OCI-LY3 (cell line): ENCODE measurements around the gene BROX.

Experiments used
- H2AFZ ChIP-seq: fragments of 200-600, 300-600 bp; shearing (Covaris generic); 2 replicates; pipeline ENCODE4 v1.6.0; 2014; ENCODE audit warnings: antibody characterized with exemption, low read depth, low read length
- H3K27ac ChIP-seq: fragments of 200-600, 300-600 bp; sonication (generic); 2 replicates; pipeline ENCODE4 v1.5.1; 2014; ENCODE audit warnings: mild to moderate bottlenecking, low read length, moderate library complexity, mixed read lengths
- H3K27me3 ChIP-seq: fragments of 200-600, 300-600 bp; sonication (generic); 2 replicates; pipeline ENCODE4 v1.6.1; 2014; ENCODE audit warnings: low read depth, low read length, mixed read lengths
- H3K36me3 ChIP-seq: fragments of 200-600, 300-600 bp; sonication (generic); replicated peaks from 2 replicates; pipeline ENCODE3; 2014; ENCODE audit warnings: low read depth, low read length, mixed read lengths
- H3K4me1 ChIP-seq: fragments of 300-600, 200-600 bp; sonication (generic); 2 replicates; pipeline ENCODE4 v1.6.1; 2014; ENCODE audit warnings: low read length, mixed read lengths
- H3K4me2 ChIP-seq: fragments of 200-600, 300-600 bp; sonication (generic); 2 replicates; pipeline ENCODE4 v1.6.1; 2014; ENCODE audit warnings: low read length, mixed read lengths
- H3K4me3 ChIP-seq: fragments of 300-600, 200-600 bp; sonication (generic); 2 replicates; pipeline ENCODE4 v1.5.1; 2014; ENCODE audit warnings: antibody characterized with exemption, mild to moderate bottlenecking, low read length, moderate library complexity
- H3K79me2 ChIP-seq: fragments of 300-600, 200-600 bp; shearing (Covaris generic); 2 replicates; pipeline ENCODE4 v1.6.1; 2014; ENCODE audit warnings: mild to moderate bottlenecking, low read length, mixed read lengths
- H3K9ac ChIP-seq: fragments of 300-600, 200-600 bp; shearing (Covaris generic); 2 replicates; pipeline ENCODE4 v1.6.0; 2014; ENCODE audit warnings: mild to moderate bottlenecking, low read length, moderate library complexity
- H3K9me3 ChIP-seq: fragments of 200-600, 300-600 bp; shearing (Covaris generic); 2 replicates; pipeline ENCODE4 v1.6.1; 2014; ENCODE audit warnings: low read length, mixed read lengths; ENCODE audit not compliant: insufficient read depth
- H4K20me1 ChIP-seq: fragments of 200-600, 300-600 bp; sonication (generic); 2 replicates; pipeline ENCODE4 v1.6.1; 2016; ENCODE audit warnings: low read length, mixed read lengths; ENCODE audit not compliant: insufficient read depth
- CTCF ChIP-seq: fragments of 200-600, 300-600 bp; sonication (generic); IDR thresholded peaks from 2 replicates; pipeline ENCODE4 v1.5.1; 2014; ENCODE audit warnings: antibody characterized with exemption, low read length, low read depth
- EZH2phosphoT487 ChIP-seq: fragments of 200-600 bp; shearing (Covaris generic); IDR thresholded peaks from 2 replicates; pipeline ENCODE4 v1.6.1; 2018; ENCODE audit warnings: antibody characterized with exemption, mixed run types, low read depth

BROX gene

GRCh38 chr1:222670110-222670509 lies 42.3 kb upstream of the BROX start:
- Histone ChIP-seq H3K9ac (no peak overlapping the region), H2AFZ (no peak overlapping the region), H3K4me2 (no peak overlapping the region), H3K4me1 (no peaks in the 10 kb centered on the region), H3K4me3 (no peak overlapping the region), H3K36me3 (peaks cover 35% of the 10 kb centered on the region), H3K27me3 (no peaks in the 10 kb centered on the region), H3K27ac (no peak overlapping the region), H3K79me2 (no peaks in the 10 kb centered on the region), H3K9me3 (no peaks in the 10 kb centered on the region), H4K20me1 (no peaks in the 10 kb centered on the region)
- TF ChIP-seq EZH2phosphoT487 (no peak), CTCF (no peak)

GRCh38 chr1:222680080-222680479 lies 32.3 kb upstream of the BROX start:
- no peak for TF ChIP-seq EZH2phosphoT487
- TF ChIP-seq CTCF, result no peak
- Histone ChIP-seq H3K4me1 (no peaks in the 10 kb centered on the region), H3K4me2 (no peak overlapping the region), H4K20me1 (no peaks in the 10 kb centered on the region), H2AFZ (no peak overlapping the region), H3K79me2 (no peaks in the 10 kb centered on the region), H3K27me3 (no peaks in the 10 kb centered on the region), H3K27ac (no peak overlapping the region), H3K9me3 (no peaks in the 10 kb centered on the region), H3K9ac (no peak overlapping the region), H3K36me3 (peaks cover 7% of the 10 kb centered on the region), H3K4me3 (no peak overlapping the region)

GRCh38 chr1:222691016-222691415 lies 21.3 kb upstream of the BROX start:
- H3K4me3 ChIP-seq, result no peak overlapping the region
- no peak overlapping the region for H2AFZ ChIP-seq
- TF ChIP-seq EZH2phosphoT487, result no peak
- no peak for TF ChIP-seq CTCF
- H3K79me2 ChIP-seq, result no peaks in the 10 kb centered on the region
- H3K4me2 ChIP-seq, result no peak overlapping the region
- H3K4me1 ChIP-seq, result no peaks in the 10 kb centered on the region
- H3K9me3 ChIP-seq, result no peaks in the 10 kb centered on the region
- no peak overlapping the region for H3K9ac ChIP-seq
- H3K36me3 ChIP-seq, result peaks cover 7% of the 10 kb centered on the region
- H3K27ac ChIP-seq, result no peak overlapping the region
- no peaks in the 10 kb centered on the region for H3K27me3 ChIP-seq
- 0 out of 2 replicates have a peak, but pooled peaks cover 4% of the 10 kb centered on the region for H4K20me1 ChIP-seq

GRCh38 chr1:222694927-222695326 lies 17.4 kb upstream of the BROX start:
- Histone ChIP-seq H3K79me2 (no peaks in the 10 kb centered on the region), H3K9ac (no peak overlapping the region), H4K20me1 (0 out of 2 replicates have a peak, but pooled peaks cover 4% of the 10 kb centered on the region), H3K9me3 (no peaks in the 10 kb centered on the region), H3K4me1 (no peaks in the 10 kb centered on the region), H3K27me3 (no peaks in the 10 kb centered on the region), H3K36me3 (peaks cover 5% of the 10 kb centered on the region), H3K27ac (no peak overlapping the region), H2AFZ (no peak overlapping the region), H3K4me3 (no peak overlapping the region), H3K4me2 (no peak overlapping the region)
- TF ChIP-seq EZH2phosphoT487 (no peak), CTCF (no peak)
